SK-N-SH treated with all-trans-retinoic acid at 6 μM for 48 hours (cell line): ENCODE measurements around the gene APRT.

Source experiments
- ATAC-seq: fragments of 200-7000 bp; cut with Tn5 transposase; 3 replicates; pipeline ENCODE4 v1.9.1; 2020; ENCODE audit warnings: mild to moderate bottlenecking, moderate library complexity
- ARNTL ChIP-seq: fragments of 450-650 bp; formaldehyde crosslinking; IDR thresholded peaks from 2 replicates; pipeline ENCODE4 v1.5.0; 2020; ENCODE audit warnings: low read depth, mild to moderate bottlenecking, moderate library complexity, borderline replicate concordance
- BACH2 ChIP-seq: fragments of 250-450 bp; sonication (Bioruptor Pico); IDR thresholded peaks from 2 replicates; pipeline ENCODE4 v1.9.0; 2021; ENCODE audit warnings: mild to moderate bottlenecking, borderline replicate concordance
- CSDC2 ChIP-seq: fragments of 250-450 bp; sonication (Bioruptor Pico); IDR thresholded peaks from 2 replicates; pipeline ENCODE4 v1.5.0; 2020; ENCODE audit warnings: mild to moderate bottlenecking, moderate library complexity
- CSRNP3 ChIP-seq: fragments of 250-450 bp; sonication (Bioruptor Pico); IDR thresholded peaks from 2 replicates; pipeline ENCODE4 v1.5.1; 2021; ENCODE audit warnings: mild to moderate bottlenecking, moderate library complexity
- ESRRG ChIP-seq: fragments of 250-450 bp; sonication (Bioruptor Pico); IDR thresholded peaks from 2 replicates; pipeline ENCODE4 v1.6.1; 2021; ENCODE audit warnings: mild to moderate bottlenecking
- GLIS3 ChIP-seq: fragments of 250-450 bp; sonication (Bioruptor Pico); IDR thresholded peaks from 2 replicates; pipeline ENCODE4 v1.5.0; 2020; ENCODE audit warnings: mild to moderate bottlenecking, moderate library complexity
- ISL1 ChIP-seq: fragments of 250-450 bp; sonication (Bioruptor Pico); IDR thresholded peaks from 2 replicates; pipeline ENCODE4 v2.1.2; 2022; ENCODE audit warnings: mild to moderate bottlenecking, moderate library complexity
- OSR1 ChIP-seq: fragments of 250-450 bp; sonication (Bioruptor Pico); IDR thresholded peaks from 2 replicates; pipeline ENCODE4 v1.8.0; 2022; ENCODE audit warnings: moderate library complexity, mild to moderate bottlenecking, inconsistent platforms
- PATZ1 ChIP-seq: fragments of 250-450 bp; sonication (Bioruptor Pico); IDR thresholded peaks from 2 replicates; pipeline ENCODE4 v1.8.0; 2020; ENCODE audit warnings: mild to moderate bottlenecking, moderate library complexity, borderline replicate concordance
- POU6F1 ChIP-seq: fragments of 250-450 bp; sonication (Bioruptor Pico); IDR thresholded peaks from 2 replicates; pipeline ENCODE4 v1.8.0; 2021; ENCODE audit warnings: low read depth, mild to moderate bottlenecking, moderate library complexity, borderline replicate concordance
- RARB ChIP-seq: fragments of 250-450 bp; sonication (Bioruptor Pico); IDR thresholded peaks from 2 replicates; pipeline ENCODE4 v1.8.0; 2021; ENCODE audit warnings: mild to moderate bottlenecking, moderate library complexity
- SNAI2 ChIP-seq: fragments of 250-450 bp; sonication (Bioruptor Pico); IDR thresholded peaks from 2 replicates; pipeline ENCODE4 v1.5.0; 2020; ENCODE audit warnings: mild to moderate bottlenecking, moderate library complexity
- TCF4 ChIP-seq: fragments of 250-450 bp; sonication (Bioruptor Pico); IDR thresholded peaks from 2 replicates; pipeline ENCODE4 v1.8.0; 2021; ENCODE audit warnings: mild to moderate bottlenecking, moderate library complexity, borderline replicate concordance
- TOX ChIP-seq: fragments of 250-450 bp; sonication (Bioruptor Pico); IDR thresholded peaks from 2 replicates; pipeline ENCODE4 v1.8.0; 2021; ENCODE audit warnings: mild to moderate bottlenecking, moderate library complexity, borderline replicate concordance
- TSHZ2 ChIP-seq: fragments of 250-450 bp; sonication (Bioruptor Pico); IDR thresholded peaks from 2 replicates; pipeline ENCODE4 v1.5.0; 2020; ENCODE audit warnings: mild to moderate bottlenecking, moderate library complexity
- ZC3H10 ChIP-seq: fragments of 250-450 bp; sonication (Bioruptor Pico); IDR thresholded peaks from 2 replicates; pipeline ENCODE4 v1.5.1; 2021; ENCODE audit warnings: mild to moderate bottlenecking, moderate library complexity
- ZFP3 ChIP-seq: fragments of 250-450 bp; sonication (Bioruptor Pico); IDR thresholded peaks from 2 replicates; pipeline ENCODE4 v1.5.0; 2020; ENCODE audit warnings: mild to moderate bottlenecking, moderate library complexity
- ZFP30 ChIP-seq: fragments of 450-650 bp; formaldehyde crosslinking; IDR thresholded peaks from 2 replicates; pipeline ENCODE4 v1.5.0; 2022; ENCODE audit warnings: mild to moderate bottlenecking, moderate library complexity
- ZNF565 ChIP-seq: fragments of 450-650 bp; formaldehyde crosslinking; conservative IDR thresholded peaks from 2 replicates; pipeline ENCODE4 v1.5.0; 2020; ENCODE audit warnings: low read depth, mild to moderate bottlenecking, moderate library complexity
- ZNF8 ChIP-seq: fragments of 450-650 bp; formaldehyde crosslinking; IDR thresholded peaks from 2 replicates; pipeline ENCODE4 v1.5.0; 2020; ENCODE audit warnings: mild to moderate bottlenecking, moderate library complexity

The APRT gene

GRCh38 chr16:88780142-88781062, 31.3 kb downstream of the APRT start:
- ATAC-seq: no peak
- TF ChIP-seq TSHZ2 (CRISPR knock-in tag) (no peak), ZC3H10 (CRISPR knock-in tag) (no peak), GLIS3 (CRISPR knock-in tag) (no peak), TCF4 (no peak), CSRNP3 (no peak), ESRRG (CRISPR knock-in tag) (no peak), BACH2 (no peak), OSR1 (CRISPR knock-in tag) (no peak), ISL1 (no peak), ZNF565 (CRISPR knock-in tag) (no peak), POU6F1 (CRISPR knock-in tag) (no peak)
- TF ChIP-seq, all 23 proteins: peak for 0

GRCh38 chr16:88779406-88780141, 32.2 kb downstream of the APRT start:
- TF ChIP-seq OSR1 (CRISPR knock-in tag) (no peak), ZFP30 (CRISPR knock-in tag) (no peak), RARB (CRISPR knock-in tag) (no peak), ZC3H10 (CRISPR knock-in tag) (no peak), SNAI2 (CRISPR knock-in tag) (no peak), POU6F1 (CRISPR knock-in tag) (no peak), ARNTL (CRISPR knock-in tag) (no peak), ZFP3 (no peak), BACH2 (no peak)
- TF ChIP-seq, all 23 proteins: peak for 0
- no peak for ATAC-seq

GRCh38 chr16:88778541-88779065, 33.1 kb downstream of the APRT start:
- TF ChIP-seq ZNF8 (CRISPR knock-in tag): no peak
- no peak for TF ChIP-seq ARNTL (CRISPR knock-in tag)
- no peak for TF ChIP-seq CSRNP3
- TF ChIP-seq ZFP30 (CRISPR knock-in tag): no peak
- no peak for TF ChIP-seq ZNF565 (CRISPR knock-in tag)
- TF ChIP-seq CSDC2 (CRISPR knock-in tag): no peak
- TF ChIP-seq BACH2: no peak
- no peak for TF ChIP-seq ESRRG (CRISPR knock-in tag)
- no peak for TF ChIP-seq PATZ1
- no peak for TF ChIP-seq TCF4
- TF ChIP-seq TOX (CRISPR knock-in tag): no peak
- no peak for ATAC-seq
